Fibroblast of pulmonary artery (primary cell): ENCODE results near the gene SLU7.

Source experiments
- DNase-seq: peaks from one replicate; pipeline ENCODE4 v3.0.0-alpha.2; 2010; ENCODE audit warnings: low read depth
- H3K4me3 ChIP-seq: replicated peaks from 2 replicates; pipeline ENCODE4 v1.5.1; 2011; ENCODE audit warnings: low read depth, mild to moderate bottlenecking, control low read depth, low read length, moderate library complexity
- CTCF ChIP-seq: IDR thresholded peaks from 2 replicates; pipeline ENCODE4 v1.5.1; 2011; ENCODE audit warnings: mild to moderate bottlenecking, control low read depth, low read length, inconsistent platforms; ENCODE audit errors: missing control alignments

Gene SLU7

GRCh38 chr5:160435532-160435931 lies 16.7 kb upstream of the SLU7 start:
- no peak for TF ChIP-seq CTCF
- DNase-seq, result no peak
- no peak overlapping the region for H3K4me3 ChIP-seq

- no peak for DNase-seq
- no peak overlapping the region for H3K4me3 ChIP-seq
- TF ChIP-seq CTCF, result no peak
Observed at GRCh38 chr5:160434022-160434531, 15.2 kb upstream of the SLU7 start.

- no peak overlapping the region for H3K4me3 ChIP-seq
- no peak for DNase-seq
- no peak for TF ChIP-seq CTCF
Observed at GRCh38 chr5:160432787-160433186, 13.9 kb upstream of the SLU7 start.

- no peak for DNase-seq
- no peak overlapping the region for H3K4me3 ChIP-seq
- no peak for TF ChIP-seq CTCF
Observed at GRCh38 chr5:160432196-160432595, 13.3 kb upstream of the SLU7 start.

- TF ChIP-seq CTCF, result no peak
- H3K4me3 ChIP-seq, result no peak overlapping the region
- DNase-seq, result no peak
Observed at GRCh38 chr5:160427607-160428006, 8.7 kb upstream of the SLU7 start.

GRCh38 chr5:160423099-160423498 lies 4.2 kb upstream of the SLU7 start:
- no peak for DNase-seq
- no peak for TF ChIP-seq CTCF
- H3K4me3 ChIP-seq, result peak overlapping the region; percentile 68

- peak; percentile 97 for DNase-seq
- H3K4me3 ChIP-seq, result peak within 1 kb of the TSS; percentile 68
- no peak for TF ChIP-seq CTCF
Observed at GRCh38 chr5:160421625-160422258, 2.9 kb upstream of the SLU7 start, which contains the start of gene PTTG1. PTTG1 (plus strand) TSS chr5:160421855; CDS start chr5:160422313, 458 bp downstream.
